Measurements from ENCODE around the gene WDR27. TPM values are rescaled to one million over a fixed set of nuclear protein-coding genes. Genes with fewer than 3 reads are reported as not detected.

Gene WDR27
- total RNA-seq, 3 donors from 2014 or later = 21.3 to 68.6 (median 56.4) TPM

- Histone ChIP-seq H3K36me3 (no peaks in the 10 kb centered on the region), H3K9me3 (no peaks in the 10 kb centered on the region), H3K4me3 (no peak overlapping the region), H3K27me3 (no peaks in the 10 kb centered on the region), H3K4me1 (no peaks in the 10 kb centered on the region), H3K27ac (peak overlapping the region; percentile 82 to 96)
- no peak for TF ChIP-seq CTCF (IDR thresholded peaks at IDR 0.05)
- TF ChIP-seq POLR2AphosphoS5 (IDR thresholded peaks at IDR 0.05) = no peak
- TF ChIP-seq POLR2A (IDR thresholded peaks at IDR 0.05) = no peak
- DNase-seq (ENCODE audit: low spot score in 2 of 2) = no peak
- intact Hi-C loops (cut with DNase I; ENCODE audit: low total_unique reads) = no loop called here
Measured at GRCh38 chr6:169450097-169450496, 251.7 kb downstream of the WDR27 start.

GRCh38 chr6:169449221-169449620 lies 252.6 kb downstream of the WDR27 start:
- no peaks in the 10 kb centered on the region for H3K36me3 ChIP-seq
- no peak for DNase-seq (ENCODE audit: low spot score in 2 of 2)
- H3K27me3 ChIP-seq = no peaks in the 10 kb centered on the region
- intact Hi-C loops (cut with DNase I; ENCODE audit: low total_unique reads) = no loop called here
- peak overlapping the region in 1 of 2 donors; percentile 12 for H3K27ac ChIP-seq
- no peak overlapping the region for H3K4me3 ChIP-seq
- TF ChIP-seq CTCF (IDR thresholded peaks at IDR 0.05) = no peak
- TF ChIP-seq POLR2AphosphoS5 (IDR thresholded peaks at IDR 0.05) = no peak
- no peak for TF ChIP-seq POLR2A (IDR thresholded peaks at IDR 0.05)
- no peaks in the 10 kb centered on the region for H3K9me3 ChIP-seq
- no peaks in the 10 kb centered on the region for H3K4me1 ChIP-seq

- no peaks in the 10 kb centered on the region for H3K36me3 ChIP-seq
- DNase-seq (ENCODE audit: low spot score in 2 of 2) = no peak
- H3K27ac ChIP-seq = no peak overlapping the region
- no peaks in the 10 kb centered on the region for H3K4me1 ChIP-seq
- H3K27me3 ChIP-seq = no peaks in the 10 kb centered on the region
- intact Hi-C loops (cut with DNase I; ENCODE audit: low total_unique reads) = no loop called here
- TF ChIP-seq POLR2AphosphoS5 (IDR thresholded peaks at IDR 0.05) (no peak), POLR2A (IDR thresholded peaks at IDR 0.05) (no peak), CTCF (IDR thresholded peaks at IDR 0.05) (no peak)
- no peaks in the 10 kb centered on the region for H3K9me3 ChIP-seq
- H3K4me3 ChIP-seq = no peak overlapping the region
Measured at GRCh38 chr6:169445661-169446581, 255.9 kb downstream of the WDR27 start.

- TF ChIP-seq POLR2AphosphoS5 (IDR thresholded peaks at IDR 0.05) = no peak
- TF ChIP-seq CTCF (IDR thresholded peaks at IDR 0.05) = no peak
- TF ChIP-seq POLR2A (IDR thresholded peaks at IDR 0.05) = no peak
- no peak for DNase-seq (ENCODE audit: low spot score in 2 of 2)
- no peaks in the 10 kb centered on the region for H3K36me3 ChIP-seq
- no peak overlapping the region for H3K4me3 ChIP-seq
- H3K4me1 ChIP-seq = no peaks in the 10 kb centered on the region
- no peak overlapping the region for H3K27ac ChIP-seq
- H3K27me3 ChIP-seq = no peaks in the 10 kb centered on the region
- no peaks in the 10 kb centered on the region for H3K9me3 ChIP-seq
- intact Hi-C loops (cut with DNase I; ENCODE audit: low total_unique reads) = no loop called here
Measured at GRCh38 chr6:169445227-169445626, 256.6 kb downstream of the WDR27 start.

- Histone ChIP-seq H3K27ac (no peak overlapping the region), H3K4me1 (no peaks in the 10 kb centered on the region), H3K4me3 (no peak overlapping the region), H3K27me3 (no peaks in the 10 kb centered on the region), H3K9me3 (no peaks in the 10 kb centered on the region), H3K36me3 (no peaks in the 10 kb centered on the region)
- no peak for TF ChIP-seq CTCF (IDR thresholded peaks at IDR 0.05)
- TF ChIP-seq POLR2AphosphoS5 (IDR thresholded peaks at IDR 0.05) = no peak
- TF ChIP-seq POLR2A (IDR thresholded peaks at IDR 0.05) = no peak
- intact Hi-C loops (cut with DNase I; ENCODE audit: low total_unique reads) = no loop called here
- DNase-seq (ENCODE audit: low spot score in 2 of 2) = no peak
Measured at GRCh38 chr6:169441292-169441691, 260.5 kb downstream of the WDR27 start.

All from breast epithelium (tissue), 4 donors.